HG03108 (cell line): ENCODE data around the gene LRRFIP1.

Experiments used
- ATAC-seq: cut with Tn5 transposase; IDR thresholded peaks from one replicate; pipeline ENCODE4 v1.9.1; 2021; ENCODE audit warnings: moderate library complexity; ENCODE audit not compliant: unreplicated experiment

The LRRFIP1 gene

GRCh38 chr2:237721458-237721857 lies 94.1 kb downstream of the LRRFIP1 start:
- ATAC-seq: no peak

- ATAC-seq: no peak
These were observed 95.2 kb downstream of the LRRFIP1 start for GRCh38 chr2:237722616-237723015.

- ATAC-seq: no peak
These were observed 95.6 kb downstream of the LRRFIP1 start for GRCh38 chr2:237723023-237723422.

GRCh38 chr2:237723602-237724001 lies 96.2 kb downstream of the LRRFIP1 start:
- ATAC-seq: no peak

GRCh38 chr2:237724811-237725478 lies 97.6 kb downstream of the LRRFIP1 start:
- ATAC-seq: no peak

GRCh38 chr2:237725661-237726060 lies 98.3 kb downstream of the LRRFIP1 start:
- ATAC-seq: no peak

GRCh38 chr2:237726401-237726830 lies 99.0 kb downstream of the LRRFIP1 start:
- ATAC-seq: no peak

GRCh38 chr2:237727363-237727762 lies 100.0 kb downstream of the LRRFIP1 start:
- no peak for ATAC-seq

GRCh38 chr2:237729681-237730475 lies 102.5 kb downstream of the LRRFIP1 start:
- no peak for ATAC-seq

GRCh38 chr2:237731663-237732062 lies 104.3 kb downstream of the LRRFIP1 start:
- no peak for ATAC-seq

- ATAC-seq: no peak
These were observed 104.7 kb downstream of the LRRFIP1 start for GRCh38 chr2:237732070-237732469.

- no peak for ATAC-seq
These were observed 105.5 kb downstream of the LRRFIP1 start for GRCh38 chr2:237732790-237733381.

- ATAC-seq: no peak
These were observed 106.4 kb downstream of the LRRFIP1 start for GRCh38 chr2:237733677-237734300.

GRCh38 chr2:237734905-237735623 lies 107.7 kb downstream of the LRRFIP1 start:
- no peak for ATAC-seq

GRCh38 chr2:237735798-237736197 lies 108.4 kb downstream of the LRRFIP1 start:
- no peak for ATAC-seq

- no peak for ATAC-seq
These were observed 109.4 kb downstream of the LRRFIP1 start for GRCh38 chr2:237736783-237737182.

- ATAC-seq: no peak
These were observed 109.9 kb downstream of the LRRFIP1 start for GRCh38 chr2:237737196-237737865.

GRCh38 chr2:237738255-237738654 lies 110.9 kb downstream of the LRRFIP1 start:
- no peak for ATAC-seq

GRCh38 chr2:237739101-237739500 lies 111.7 kb downstream of the LRRFIP1 start:
- no peak for ATAC-seq

GRCh38 chr2:237742191-237742590 lies 114.8 kb downstream of the LRRFIP1 start:
- no peak for ATAC-seq
